Esophagus muscularis mucosa (tissue), 4 donors: Measurements from ENCODE around the gene SLC25A44.

Experiments
- EP300 ChIP-seq: sonication (generic); formaldehyde crosslinking; IDR thresholded peaks from one replicate; pipeline ENCODE4 v1.6.1; 2017; ENCODE audit warnings: antibody characterized with exemption
- POLR2A ChIP-seq: fragments of 450-650 bp; IDR thresholded peaks from one replicate; pipeline ENCODE4 v1.6.1; 2017; ENCODE audit warnings: antibody characterized with exemption, moderate library complexity, mild to moderate bottlenecking, low read depth
- POLR2AphosphoS5 ChIP-seq, 2 donors: sonication (generic); formaldehyde crosslinking; IDR thresholded peaks; one replicate each; pipeline ENCODE4 v1.6.1; 2017; ENCODE audit warnings: antibody characterized with exemption in 2 of 2
- TF ChIP-seq, protein P1 (sequence below), 3 experiments: fragments of 200-600 bp in 2 of 3; fragments of 450-650 bp in 1 of 3; sonication (generic) in 2 of 3; IDR thresholded peaks; one replicate each; pipeline ENCODE4 v1.5.1; 2017 to 2019; ENCODE audit warnings: antibody characterized with exemption in 3 of 3, mild to moderate bottlenecking in 2 of 3, moderate library complexity in 1 of 3

- TF ChIP-seq, protein P1, sequence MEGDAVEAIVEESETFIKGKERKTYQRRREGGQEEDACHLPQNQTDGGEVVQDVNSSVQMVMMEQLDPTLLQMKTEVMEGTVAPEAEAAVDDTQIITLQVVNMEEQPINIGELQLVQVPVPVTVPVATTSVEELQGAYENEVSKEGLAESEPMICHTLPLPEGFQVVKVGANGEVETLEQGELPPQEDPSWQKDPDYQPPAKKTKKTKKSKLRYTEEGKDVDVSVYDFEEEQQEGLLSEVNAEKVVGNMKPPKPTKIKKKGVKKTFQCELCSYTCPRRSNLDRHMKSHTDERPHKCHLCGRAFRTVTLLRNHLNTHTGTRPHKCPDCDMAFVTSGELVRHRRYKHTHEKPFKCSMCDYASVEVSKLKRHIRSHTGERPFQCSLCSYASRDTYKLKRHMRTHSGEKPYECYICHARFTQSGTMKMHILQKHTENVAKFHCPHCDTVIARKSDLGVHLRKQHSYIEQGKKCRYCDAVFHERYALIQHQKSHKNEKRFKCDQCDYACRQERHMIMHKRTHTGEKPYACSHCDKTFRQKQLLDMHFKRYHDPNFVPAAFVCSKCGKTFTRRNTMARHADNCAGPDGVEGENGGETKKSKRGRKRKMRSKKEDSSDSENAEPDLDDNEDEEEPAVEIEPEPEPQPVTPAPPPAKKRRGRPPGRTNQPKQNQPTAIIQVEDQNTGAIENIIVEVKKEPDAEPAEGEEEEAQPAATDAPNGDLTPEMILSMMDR (IDR thresholded peaks at IDR 0.05) = no peak
- no peak for TF ChIP-seq POLR2AphosphoS5 (IDR thresholded peaks at IDR 0.05)
- no peak for TF ChIP-seq POLR2A
- no peak for TF ChIP-seq EP300
These were observed 57.6 kb downstream of the SLC25A44 start for GRCh38 chr1:156251527-156251926.
